ENCODE results near the gene TRDMT1. TPM values are rescaled to one million over a fixed set of nuclear protein-coding genes. Genes with fewer than 3 reads are reported as not detected.

Gene TRDMT1
- total RNA-seq, 1 donor from 2014 or later, result 35.6 TPM

DNA sequence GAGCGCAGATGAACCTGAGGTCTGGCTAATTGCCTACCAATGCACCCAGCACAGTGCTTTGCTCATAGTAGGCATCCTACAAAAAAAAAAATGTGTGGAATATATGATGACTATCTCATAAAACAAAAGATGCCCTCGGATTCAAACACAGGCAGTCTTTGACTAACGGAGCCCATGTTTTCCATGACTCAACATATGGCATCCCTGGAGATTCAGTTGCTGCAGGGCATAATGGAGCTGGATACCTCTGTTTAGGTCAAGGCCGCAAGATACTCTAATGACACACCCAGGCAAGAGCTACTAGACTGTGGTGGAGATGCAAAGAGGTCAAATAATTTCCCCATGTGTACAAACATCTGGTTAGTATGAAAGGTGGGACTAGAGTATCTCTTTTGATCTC is 88.1 kb downstream of the TRDMT1 start:
- H3K4me3 ChIP-seq, result no peak overlapping the region
- H3K9me3 ChIP-seq (ENCODE audit: low read depth), result no peaks in the 10 kb centered on the region
- TF ChIP-seq, protein P1, sequence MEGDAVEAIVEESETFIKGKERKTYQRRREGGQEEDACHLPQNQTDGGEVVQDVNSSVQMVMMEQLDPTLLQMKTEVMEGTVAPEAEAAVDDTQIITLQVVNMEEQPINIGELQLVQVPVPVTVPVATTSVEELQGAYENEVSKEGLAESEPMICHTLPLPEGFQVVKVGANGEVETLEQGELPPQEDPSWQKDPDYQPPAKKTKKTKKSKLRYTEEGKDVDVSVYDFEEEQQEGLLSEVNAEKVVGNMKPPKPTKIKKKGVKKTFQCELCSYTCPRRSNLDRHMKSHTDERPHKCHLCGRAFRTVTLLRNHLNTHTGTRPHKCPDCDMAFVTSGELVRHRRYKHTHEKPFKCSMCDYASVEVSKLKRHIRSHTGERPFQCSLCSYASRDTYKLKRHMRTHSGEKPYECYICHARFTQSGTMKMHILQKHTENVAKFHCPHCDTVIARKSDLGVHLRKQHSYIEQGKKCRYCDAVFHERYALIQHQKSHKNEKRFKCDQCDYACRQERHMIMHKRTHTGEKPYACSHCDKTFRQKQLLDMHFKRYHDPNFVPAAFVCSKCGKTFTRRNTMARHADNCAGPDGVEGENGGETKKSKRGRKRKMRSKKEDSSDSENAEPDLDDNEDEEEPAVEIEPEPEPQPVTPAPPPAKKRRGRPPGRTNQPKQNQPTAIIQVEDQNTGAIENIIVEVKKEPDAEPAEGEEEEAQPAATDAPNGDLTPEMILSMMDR (IDR thresholded peaks at IDR 0.05), result no peak
- TF ChIP-seq EZH2phosphoT487 (IDR thresholded peaks at IDR 0.05), result no peak
- no peak overlapping the region for H3K4me2 ChIP-seq
- no peak overlapping the region for H3K4me3 Mint-ChIP-seq
- H3K27me3 ChIP-seq, result no peaks in the 10 kb centered on the region
- H3K36me3 ChIP-seq, result no peaks in the 10 kb centered on the region
- H3K36me3 Mint-ChIP-seq, result peaks cover 4% of the 10 kb centered on the region
- no peaks in the 10 kb centered on the region for H3K9me3 Mint-ChIP-seq
- no peaks in the 10 kb centered on the region for H3F3A ChIP-seq (ENCODE audit: low read depth)
- no peak overlapping the region for H3K27ac ChIP-seq
- no peak overlapping the region for H2AFZ ChIP-seq (replicated peaks)
- H3K79me2 ChIP-seq (ENCODE audit: low read depth), result no peaks in the 10 kb centered on the region
- peak overlapping the region; percentile 78 for H3K27ac Mint-ChIP-seq
- H3K9ac ChIP-seq, result no peak overlapping the region
- H3K27me3 Mint-ChIP-seq (ENCODE audit: insufficient read depth, low read depth), result peaks cover 5% of the 10 kb centered on the region
- H3K4me1 Mint-ChIP-seq, result peaks cover 8% of the 10 kb centered on the region
- no peaks in the 10 kb centered on the region for H3K4me1 ChIP-seq
- no peak for DNase-seq (ENCODE audit: low spot score)
- no peaks in the 10 kb centered on the region for H4K20me1 ChIP-seq (ENCODE audit: low read depth)

DNA sequence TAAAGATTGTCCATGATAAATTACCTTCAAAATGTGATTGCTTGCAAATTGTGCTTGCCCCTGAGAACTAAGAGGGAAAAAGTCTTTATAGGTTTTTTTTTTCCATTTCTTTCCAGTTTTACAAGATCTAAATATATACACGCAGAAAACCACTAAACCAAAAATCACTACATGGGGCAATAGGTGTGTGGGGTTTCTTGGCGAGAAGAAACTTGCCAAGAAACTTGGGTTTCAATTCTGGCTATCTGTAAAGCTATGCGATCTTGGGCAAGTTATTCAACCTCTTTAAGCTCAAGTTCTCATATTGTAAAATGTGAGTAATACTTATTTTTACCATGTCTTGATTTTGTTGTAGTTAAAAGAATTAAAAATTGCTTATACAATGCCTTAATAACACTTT is 88.9 kb downstream of the TRDMT1 start:
- H3K9me3 ChIP-seq (ENCODE audit: low read depth), result no peaks in the 10 kb centered on the region
- DNase-seq (ENCODE audit: low spot score), result no peak
- H3K27me3 ChIP-seq, result no peaks in the 10 kb centered on the region
- Mint-ChIP-seq H3K27ac (no peak overlapping the region), H3K4me1 (peaks cover 8% of the 10 kb centered on the region), H3K27me3 (ENCODE audit: insufficient read depth, low read depth) (peaks cover 5% of the 10 kb centered on the region), H3K36me3 (peaks cover 4% of the 10 kb centered on the region), H3K4me3 (no peak overlapping the region), H3K9me3 (no peaks in the 10 kb centered on the region)
- no peaks in the 10 kb centered on the region for H4K20me1 ChIP-seq (ENCODE audit: low read depth)
- no peak overlapping the region for H2AFZ ChIP-seq (replicated peaks)
- no peak overlapping the region for H3K27ac ChIP-seq
- H3K4me2 ChIP-seq, result no peak overlapping the region
- H3K79me2 ChIP-seq (ENCODE audit: low read depth), result no peaks in the 10 kb centered on the region
- H3K4me1 ChIP-seq, result no peaks in the 10 kb centered on the region
- no peak for TF ChIP-seq EZH2phosphoT487 (IDR thresholded peaks at IDR 0.05)
- no peaks in the 10 kb centered on the region for H3F3A ChIP-seq (ENCODE audit: low read depth)
- H3K36me3 ChIP-seq, result no peaks in the 10 kb centered on the region
- no peak overlapping the region for H3K9ac ChIP-seq
- H3K4me3 ChIP-seq, result no peak overlapping the region

DNA sequence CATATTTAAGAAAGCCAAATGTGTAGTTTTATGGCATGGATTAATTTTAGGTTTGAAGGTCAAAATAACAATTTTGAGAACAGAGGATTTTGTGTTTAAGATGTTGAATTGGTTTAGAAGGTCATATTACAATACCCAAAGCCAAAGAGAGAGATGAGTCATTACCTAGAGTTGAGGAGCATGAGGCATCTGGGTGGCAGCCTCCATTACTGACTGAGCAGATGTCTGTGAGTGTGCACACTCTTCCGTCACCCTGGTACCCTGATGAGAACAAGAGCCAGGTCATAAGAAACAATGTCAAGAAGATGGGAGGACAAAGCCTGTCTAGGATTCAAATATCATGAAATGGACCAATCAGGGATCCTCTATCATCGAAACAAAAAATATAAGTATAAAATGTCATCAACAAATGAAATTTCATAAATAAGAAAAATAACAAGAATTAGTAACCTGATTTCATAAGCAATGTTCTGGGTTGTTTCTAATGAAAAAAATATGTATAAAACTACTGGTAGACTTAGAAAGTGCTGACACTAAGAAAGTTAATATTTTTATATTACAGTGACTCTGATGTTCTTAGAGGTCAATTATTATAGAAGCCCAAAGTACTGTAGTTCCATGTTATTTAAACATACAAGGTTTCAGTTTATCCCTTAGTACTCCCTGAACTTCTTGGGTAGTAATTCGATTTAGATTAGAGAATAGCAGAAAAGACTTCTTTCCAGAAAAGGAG is 91.8 kb downstream of the TRDMT1 start:
- Mint-ChIP-seq H3K27me3 (ENCODE audit: insufficient read depth, low read depth) (peaks cover 5% of the 10 kb centered on the region), H3K9me3 (no peaks in the 10 kb centered on the region), H3K4me3 (no peak overlapping the region), H3K27ac (no peak overlapping the region), H3K4me1 (peaks cover 8% of the 10 kb centered on the region), H3K36me3 (peaks cover 4% of the 10 kb centered on the region)
- TF ChIP-seq EZH2phosphoT487 (IDR thresholded peaks at IDR 0.05) (no peak), EZH2 (IDR thresholded peaks at IDR 0.05) (no peak)
- TF ChIP-seq, protein P1 (IDR thresholded peaks at IDR 0.05), result no peak
- Histone ChIP-seq H3K27me3 (no peaks in the 10 kb centered on the region), H3F3A (ENCODE audit: low read depth) (no peaks in the 10 kb centered on the region), H3K79me2 (ENCODE audit: low read depth) (no peaks in the 10 kb centered on the region), H3K4me3 (no peak overlapping the region), H3K36me3 (no peaks in the 10 kb centered on the region), H3K27ac (no peak overlapping the region), H2AFZ (replicated peaks) (no peak overlapping the region), H3K4me2 (no peak overlapping the region), H3K9ac (no peak overlapping the region), H3K9me3 (ENCODE audit: low read depth) (no peaks in the 10 kb centered on the region), H4K20me1 (ENCODE audit: low read depth) (no peaks in the 10 kb centered on the region), H3K4me1 (no peaks in the 10 kb centered on the region)
- DNase-seq (ENCODE audit: low spot score), result no peak

DNA sequence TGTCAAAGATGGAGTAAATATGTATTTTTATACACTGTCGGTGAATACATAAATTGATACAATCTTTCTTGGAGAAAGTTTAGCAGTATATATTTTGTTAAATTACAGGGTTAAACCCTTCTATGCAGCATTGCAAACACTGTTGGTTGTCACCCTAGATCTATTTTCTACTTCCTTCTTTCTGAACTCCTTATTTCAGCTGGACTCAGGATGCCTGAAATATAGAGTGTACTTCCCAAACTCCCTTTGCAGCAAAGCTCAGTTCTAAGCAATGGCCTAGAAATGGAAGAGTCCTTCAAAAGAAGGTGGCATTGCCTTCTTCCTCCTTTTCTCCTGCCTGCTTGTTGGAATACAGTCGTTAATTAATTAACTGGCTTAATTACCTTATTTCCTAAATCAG is 92.4 kb downstream of the TRDMT1 start:
- no peaks in the 10 kb centered on the region for H3K9me3 Mint-ChIP-seq
- no peaks in the 10 kb centered on the region for H3K27me3 ChIP-seq
- no peak overlapping the region for H3K4me2 ChIP-seq

More for the DNA sequence above, 92.4 kb downstream of the TRDMT1 start:
- DNase-seq (ENCODE audit: low spot score), result no peak
- H3K79me2 ChIP-seq (ENCODE audit: low read depth), result no peaks in the 10 kb centered on the region
- no peak overlapping the region for H2AFZ ChIP-seq (replicated peaks)
- Mint-ChIP-seq H3K36me3 (peaks cover 4% of the 10 kb centered on the region), H3K27me3 (ENCODE audit: insufficient read depth, low read depth) (peaks cover 3% of the 10 kb centered on the region), H3K27ac (no peak overlapping the region), H3K4me3 (no peak overlapping the region), H3K4me1 (peaks cover 6% of the 10 kb centered on the region)
- no peak overlapping the region for H3K9ac ChIP-seq
- H3K36me3 ChIP-seq, result no peaks in the 10 kb centered on the region
- TF ChIP-seq, protein P1 (IDR thresholded peaks at IDR 0.05), result no peak
- TF ChIP-seq EZH2 (IDR thresholded peaks at IDR 0.05) (no peak), EZH2phosphoT487 (IDR thresholded peaks at IDR 0.05) (no peak)
- H3K4me3 ChIP-seq, result no peak overlapping the region
- no peaks in the 10 kb centered on the region for H3K9me3 ChIP-seq (ENCODE audit: low read depth)
- no peaks in the 10 kb centered on the region for H4K20me1 ChIP-seq (ENCODE audit: low read depth)
- H3K27ac ChIP-seq, result no peak overlapping the region
- H3F3A ChIP-seq (ENCODE audit: low read depth), result no peaks in the 10 kb centered on the region
- H3K4me1 ChIP-seq, result no peaks in the 10 kb centered on the region

Data from neural progenitor cell (in vitro differentiated cells).